ENCODE results near the gene ELMO3.

The ELMO3 gene, protein sequence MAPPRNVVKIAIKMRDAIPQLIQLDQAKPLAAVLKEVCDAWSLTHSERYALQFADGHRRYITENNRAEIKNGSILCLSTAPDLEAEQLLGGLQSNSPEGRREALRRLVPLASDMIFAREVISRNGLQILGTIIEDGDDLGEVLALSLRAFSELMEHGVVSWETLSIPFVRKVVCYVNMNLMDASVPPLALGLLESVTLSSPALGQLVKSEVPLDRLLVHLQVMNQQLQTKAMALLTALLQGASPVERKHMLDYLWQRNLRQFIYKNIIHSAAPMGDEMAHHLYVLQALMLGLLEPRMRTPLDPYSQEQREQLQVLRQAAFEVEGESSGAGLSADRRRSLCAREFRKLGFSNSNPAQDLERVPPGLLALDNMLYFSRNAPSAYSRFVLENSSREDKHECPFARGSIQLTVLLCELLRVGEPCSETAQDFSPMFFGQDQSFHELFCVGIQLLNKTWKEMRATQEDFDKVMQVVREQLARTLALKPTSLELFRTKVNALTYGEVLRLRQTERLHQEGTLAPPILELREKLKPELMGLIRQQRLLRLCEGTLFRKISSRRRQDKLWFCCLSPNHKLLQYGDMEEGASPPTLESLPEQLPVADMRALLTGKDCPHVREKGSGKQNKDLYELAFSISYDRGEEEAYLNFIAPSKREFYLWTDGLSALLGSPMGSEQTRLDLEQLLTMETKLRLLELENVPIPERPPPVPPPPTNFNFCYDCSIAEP

DNA sequence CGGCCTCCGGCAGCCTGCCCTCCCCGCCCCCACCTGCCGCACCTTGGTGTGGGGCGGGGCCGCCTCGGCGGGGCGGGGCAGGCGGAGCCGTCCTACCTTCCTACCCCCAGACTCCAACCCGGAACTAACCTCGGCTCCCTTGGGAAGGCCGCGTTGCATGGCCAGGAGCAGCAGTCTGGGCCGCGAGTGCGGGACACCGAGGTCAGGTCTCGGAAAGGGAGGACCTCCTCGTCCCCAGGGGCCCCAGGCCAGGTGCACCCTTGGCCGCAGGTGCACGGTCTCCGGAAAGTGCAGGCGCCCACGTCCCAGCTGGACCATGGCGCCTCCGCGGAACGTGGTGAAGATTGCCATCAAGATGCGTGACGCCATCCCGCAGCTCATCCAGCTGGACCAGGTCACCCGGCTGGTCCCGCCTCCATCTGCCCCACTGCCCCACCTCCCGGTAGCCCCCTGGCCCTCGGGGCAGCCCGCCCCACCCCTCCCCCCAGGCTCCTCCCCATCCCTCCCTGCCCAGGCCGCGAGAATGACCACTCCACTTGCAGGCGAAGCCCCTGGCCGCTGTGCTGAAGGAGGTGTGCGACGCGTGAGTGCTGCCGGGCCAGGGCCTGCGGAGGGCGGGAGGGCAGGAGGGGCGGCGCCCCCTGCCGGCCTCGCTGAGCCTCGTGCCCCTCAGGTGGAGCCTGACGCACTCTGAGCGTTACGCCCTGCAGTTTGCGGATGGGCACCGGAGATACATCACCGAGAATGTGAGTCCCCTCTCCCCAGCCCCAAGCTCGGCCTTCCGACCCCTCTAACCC, at the start of gene ELMO3:
Gene ELMO3, plus strand, starts transcription at position 121 of the 797 bp plus-strand sequence. Its CDS starts 196 bp downstream, at position 317.
- no peak for DNase-seq (ENCODE audit: low spot score)

DNA sequence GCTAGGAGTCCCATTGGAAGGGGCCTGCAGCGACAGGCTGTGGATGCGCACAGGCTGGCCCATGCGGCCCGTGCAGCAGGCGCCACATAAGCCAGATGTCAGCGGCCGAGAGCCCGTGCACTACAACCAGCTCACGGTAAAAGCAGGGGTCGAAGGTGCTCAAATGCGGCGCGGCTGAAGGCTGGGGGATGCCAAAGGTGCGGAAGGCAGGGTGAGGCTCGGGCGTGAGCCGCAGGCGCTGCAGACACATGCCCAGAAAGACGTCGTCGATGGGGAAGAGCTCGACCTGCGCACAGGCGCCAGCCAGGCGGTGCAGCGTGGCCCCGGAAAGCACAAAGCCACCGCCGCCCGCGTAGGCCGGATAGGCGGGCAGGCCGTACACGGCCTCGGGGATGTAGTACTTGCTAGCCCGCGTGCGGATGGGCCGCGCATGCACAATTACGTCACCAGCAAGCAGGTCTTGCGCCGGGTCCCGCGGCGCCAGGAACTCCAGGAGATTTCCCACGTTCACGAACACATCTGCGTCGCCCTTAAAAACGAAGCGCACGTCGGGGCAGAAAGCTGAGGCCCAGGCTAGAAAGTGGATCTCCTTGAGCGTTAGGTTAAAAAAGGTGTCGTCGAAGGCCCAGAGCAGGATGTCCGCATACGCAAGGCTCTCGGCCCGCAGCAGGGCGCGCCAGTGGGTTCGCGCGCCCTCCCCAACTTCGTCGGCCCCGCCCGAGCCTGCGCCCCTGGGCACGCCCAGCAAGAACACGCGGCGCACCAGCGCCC, 49.5 kb upstream of the ELMO3 start:
- DNase-seq (ENCODE audit: low spot score), result no peak

DNA sequence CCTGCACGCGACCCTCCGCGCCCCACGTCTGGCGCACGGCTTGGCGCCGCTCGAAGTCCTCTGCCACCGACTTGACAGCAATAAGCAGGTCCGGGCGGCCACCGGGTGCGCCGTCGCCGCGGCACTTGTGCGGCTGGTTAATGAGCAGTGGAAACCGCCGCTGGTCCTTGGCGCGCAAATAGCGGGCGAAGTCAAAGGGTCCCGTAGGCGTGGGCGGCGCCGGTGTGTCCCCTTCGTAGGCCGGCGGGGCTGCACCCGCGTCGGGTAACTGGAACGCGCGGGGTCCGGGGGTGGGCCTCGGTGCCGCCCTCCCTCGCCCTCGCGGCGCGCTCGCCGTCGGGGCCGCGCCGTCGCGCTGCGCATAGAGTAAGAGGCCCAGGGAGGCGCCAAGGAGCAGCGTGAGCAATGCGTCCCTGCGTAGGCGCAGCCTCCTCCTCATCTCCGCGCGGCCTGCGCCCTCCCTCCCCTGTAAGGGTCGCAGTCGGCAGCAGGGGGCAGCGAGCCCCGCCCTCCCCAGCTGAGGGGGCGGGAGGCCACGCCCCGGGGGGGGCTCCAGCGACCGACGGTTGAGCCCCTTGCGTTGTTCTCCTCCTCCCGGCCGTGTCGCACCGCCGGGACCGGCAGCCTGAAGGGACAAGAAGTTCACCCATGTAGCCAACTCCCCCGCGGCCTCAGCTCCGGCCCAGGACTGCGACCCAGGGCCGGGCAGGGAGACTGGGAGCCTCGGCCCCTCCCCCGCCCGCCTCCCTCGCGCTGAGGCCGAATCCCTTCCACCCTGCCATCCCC, 48.7 kb upstream of the ELMO3 start:
- DNase-seq (ENCODE audit: low spot score), result no peak

DNA sequence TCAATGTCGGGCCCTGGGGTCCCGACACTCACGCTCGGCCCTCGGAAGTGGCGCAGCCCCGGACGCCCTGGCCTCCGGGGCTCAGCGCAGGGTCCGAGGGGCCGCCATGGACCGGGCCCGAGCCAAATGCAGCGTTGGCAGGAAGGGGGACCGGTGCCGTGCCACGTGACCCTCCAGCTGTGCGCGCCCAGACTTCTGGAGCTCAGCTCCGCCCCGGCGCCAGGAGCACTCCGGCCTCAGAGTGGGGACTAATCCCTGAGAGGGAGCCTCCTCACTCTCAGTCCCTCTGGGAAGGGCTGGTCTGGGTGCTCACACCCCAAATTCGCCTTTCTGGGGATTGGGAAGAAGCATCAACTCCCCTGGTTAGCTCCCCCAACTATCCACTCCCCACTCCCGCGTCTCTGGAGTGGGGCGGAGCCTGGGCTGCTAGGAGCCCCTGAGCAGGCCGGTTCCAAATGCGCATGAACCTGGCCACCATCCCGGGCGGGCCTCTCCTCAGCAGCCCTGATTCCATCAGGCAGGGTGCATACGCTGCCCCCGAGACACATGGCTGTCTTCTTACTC, 48.0 kb upstream of the ELMO3 start, which contains the start of gene B3GNT9:
Gene B3GNT9, minus strand, starts transcription at position 166 of the 564 bp plus-strand sequence. CDS start 513 bp downstream, outside the sequence.
- DNase-seq (ENCODE audit: low spot score), result no peak

DNA sequence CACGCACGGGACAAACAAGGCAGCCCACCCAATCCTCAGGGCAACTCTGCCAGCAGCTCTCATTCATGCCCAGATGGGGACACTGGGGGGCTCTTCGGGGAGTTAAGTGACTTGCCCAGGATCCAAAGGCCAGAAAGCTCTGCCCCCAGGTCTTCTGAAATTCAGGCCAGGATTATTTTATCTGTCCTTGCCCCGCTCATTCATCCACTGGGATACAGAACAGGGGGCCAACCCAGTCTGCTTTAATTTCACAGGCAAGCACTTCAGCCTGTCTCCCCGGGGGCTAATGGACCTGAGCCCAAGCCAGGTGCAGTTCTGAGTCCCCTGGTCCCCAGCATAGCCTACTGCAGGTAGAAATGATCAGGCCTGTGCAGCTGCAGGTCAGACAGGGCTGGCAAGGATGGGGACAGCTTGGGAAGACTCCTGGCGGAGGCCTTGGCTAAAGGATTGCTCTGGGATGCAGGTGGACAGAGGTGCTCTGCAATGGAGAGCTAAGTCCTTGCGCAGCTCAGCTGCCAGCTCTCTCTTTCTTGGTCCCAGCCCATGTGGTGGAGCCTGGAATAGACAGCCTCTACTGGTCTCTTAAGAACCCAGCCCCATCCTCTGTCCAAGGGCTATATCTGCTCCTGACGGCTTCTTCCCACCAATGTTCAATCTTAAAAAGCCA, 47.4 kb upstream of the ELMO3 start:
- no peak for DNase-seq (ENCODE audit: low spot score)

DNA sequence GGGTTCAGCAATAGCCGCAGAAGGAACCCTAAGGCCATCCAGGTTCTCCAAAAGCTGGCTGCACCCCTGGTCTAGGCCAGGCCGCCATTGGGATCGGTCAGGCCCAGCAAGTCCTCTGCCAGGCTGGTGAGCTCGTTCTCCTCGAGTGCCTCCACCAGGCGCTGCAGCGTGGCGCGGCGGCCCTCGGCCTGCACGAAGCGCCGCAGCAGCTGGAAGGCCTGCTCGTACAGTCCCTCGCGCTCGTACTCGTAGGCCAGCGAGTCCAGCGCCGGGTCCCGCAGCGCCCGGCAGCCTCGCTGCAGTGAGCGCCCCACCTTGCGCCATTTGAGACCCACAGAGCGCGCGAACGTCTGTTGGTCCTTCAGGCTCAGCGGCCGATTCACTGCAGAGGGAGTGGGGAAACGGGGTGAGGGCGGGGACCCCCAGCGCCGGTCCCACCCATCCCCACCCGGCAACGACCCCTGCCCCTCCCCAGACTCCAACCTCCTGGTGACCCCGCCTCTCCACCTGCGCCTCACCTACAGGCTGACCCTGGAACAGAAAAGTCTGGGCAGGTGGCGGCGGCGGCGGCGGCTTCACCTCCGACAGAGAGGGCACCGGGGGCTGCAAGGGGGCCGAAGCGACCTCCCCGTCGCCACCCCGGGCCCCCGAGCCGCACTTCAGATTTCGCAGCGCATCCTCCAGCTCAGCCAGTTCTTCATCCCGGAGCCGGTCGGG, 44.2 kb upstream of the ELMO3 start:
- DNase-seq (ENCODE audit: low spot score), result no peak

DNA sequence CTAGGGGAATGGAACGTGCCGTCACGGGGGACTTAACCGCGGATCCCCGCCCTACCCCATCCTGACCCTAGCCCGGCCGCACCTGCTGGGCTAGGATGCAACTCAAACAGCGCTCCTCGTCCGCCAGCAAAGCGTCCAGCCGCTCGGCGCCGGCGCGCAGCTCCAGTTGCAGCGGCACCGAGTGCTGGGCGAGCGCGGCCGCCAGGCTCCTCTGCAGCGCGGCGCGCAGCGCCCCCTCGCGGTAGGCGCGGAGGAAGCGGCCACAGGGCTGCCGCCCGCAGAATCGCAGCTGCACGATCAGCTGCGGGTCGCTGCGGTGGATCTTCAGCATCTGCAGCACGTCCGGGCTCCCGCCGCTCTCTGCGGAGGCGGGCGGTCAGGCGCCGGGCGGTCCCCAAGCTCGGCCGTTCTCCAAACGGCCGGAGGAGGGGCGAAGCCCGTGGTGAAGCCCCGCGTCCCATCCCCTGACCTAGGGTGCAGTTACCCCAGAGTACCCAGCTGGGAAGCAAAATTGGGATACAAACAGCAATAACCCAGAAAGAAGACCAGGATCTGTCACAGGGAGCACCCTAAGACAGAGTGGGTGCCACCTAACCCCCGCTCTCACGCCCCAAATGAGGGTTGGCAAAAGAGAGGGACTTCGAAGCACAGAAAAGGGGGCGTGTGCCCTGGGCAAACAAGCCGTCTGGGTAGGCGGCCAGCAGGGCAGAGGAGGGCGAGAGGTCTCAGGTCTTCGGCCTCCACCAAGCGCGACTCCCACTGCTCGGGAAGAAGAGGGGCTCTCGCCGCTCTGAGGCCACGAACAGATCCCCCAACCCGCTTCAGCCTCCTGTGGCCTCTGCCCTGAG, 43.4 kb upstream of the ELMO3 start:
- DNase-seq (ENCODE audit: low spot score), result peak; percentile 75

DNA sequence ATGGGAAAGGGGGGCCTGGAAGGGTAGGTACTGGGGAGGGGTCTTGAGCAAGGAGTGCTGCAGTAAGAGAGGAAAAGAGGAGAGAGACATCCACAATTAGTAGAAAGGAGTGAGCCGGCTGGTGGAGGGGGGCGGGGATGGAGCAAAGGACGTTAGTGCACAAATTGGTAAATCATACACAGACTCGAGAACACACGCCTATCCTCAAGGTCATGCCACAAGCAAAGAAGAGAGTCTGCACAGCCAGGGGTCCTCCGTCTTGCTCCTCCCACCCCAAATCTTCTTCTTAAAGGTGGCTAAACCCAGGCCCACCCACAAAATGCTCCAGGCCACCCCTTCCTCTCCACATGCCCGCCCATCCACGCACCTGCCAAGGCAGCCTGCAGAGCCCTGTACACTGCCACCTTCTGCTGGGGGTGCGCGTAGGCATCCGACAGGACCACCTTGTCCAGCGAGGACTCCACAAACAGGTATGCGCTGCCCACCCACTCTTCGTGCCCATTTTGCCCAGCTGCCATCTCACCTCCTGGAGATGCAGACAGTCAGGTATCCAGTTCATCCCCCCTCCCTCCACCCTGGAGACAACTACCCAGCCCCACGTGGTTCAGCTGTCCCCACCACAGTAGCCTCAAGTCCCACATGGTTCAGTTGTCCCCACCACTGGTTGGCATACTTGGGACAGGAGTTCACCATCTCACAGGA, 42.6 kb upstream of the ELMO3 start:
- no peak for DNase-seq (ENCODE audit: low spot score)

DNA sequence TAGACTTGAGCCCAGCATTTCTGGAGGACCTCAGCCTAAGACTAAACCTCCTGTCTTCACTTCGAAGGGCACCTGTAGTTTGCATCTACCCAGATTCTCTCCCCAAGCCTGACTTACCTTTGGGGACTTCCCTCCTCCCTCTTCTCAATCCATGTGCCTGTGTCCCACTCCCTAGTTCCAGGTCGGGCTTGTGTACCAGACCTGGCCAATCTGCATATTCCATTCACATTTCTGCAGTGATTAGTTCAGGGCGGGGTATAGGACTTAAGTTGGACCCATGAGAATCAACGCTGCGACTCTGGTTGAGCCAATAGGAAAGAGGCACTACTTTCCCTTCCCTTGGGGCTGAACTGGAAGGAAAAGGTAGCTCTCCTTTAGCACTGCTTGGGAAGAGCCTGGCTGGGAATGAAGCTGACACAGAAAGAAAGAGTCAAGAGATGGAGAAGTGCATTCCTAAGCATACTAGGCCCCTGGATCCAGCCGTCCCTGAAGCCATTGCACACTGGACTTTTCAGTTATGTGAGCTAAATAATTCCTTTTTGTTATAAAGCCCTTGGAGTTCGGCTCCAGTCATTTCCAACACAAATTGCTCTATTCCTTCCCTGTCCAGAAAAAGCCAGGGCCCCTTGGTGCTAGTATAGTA, 41.7 kb upstream of the ELMO3 start:
- no peak for DNase-seq (ENCODE audit: low spot score)

DNA sequence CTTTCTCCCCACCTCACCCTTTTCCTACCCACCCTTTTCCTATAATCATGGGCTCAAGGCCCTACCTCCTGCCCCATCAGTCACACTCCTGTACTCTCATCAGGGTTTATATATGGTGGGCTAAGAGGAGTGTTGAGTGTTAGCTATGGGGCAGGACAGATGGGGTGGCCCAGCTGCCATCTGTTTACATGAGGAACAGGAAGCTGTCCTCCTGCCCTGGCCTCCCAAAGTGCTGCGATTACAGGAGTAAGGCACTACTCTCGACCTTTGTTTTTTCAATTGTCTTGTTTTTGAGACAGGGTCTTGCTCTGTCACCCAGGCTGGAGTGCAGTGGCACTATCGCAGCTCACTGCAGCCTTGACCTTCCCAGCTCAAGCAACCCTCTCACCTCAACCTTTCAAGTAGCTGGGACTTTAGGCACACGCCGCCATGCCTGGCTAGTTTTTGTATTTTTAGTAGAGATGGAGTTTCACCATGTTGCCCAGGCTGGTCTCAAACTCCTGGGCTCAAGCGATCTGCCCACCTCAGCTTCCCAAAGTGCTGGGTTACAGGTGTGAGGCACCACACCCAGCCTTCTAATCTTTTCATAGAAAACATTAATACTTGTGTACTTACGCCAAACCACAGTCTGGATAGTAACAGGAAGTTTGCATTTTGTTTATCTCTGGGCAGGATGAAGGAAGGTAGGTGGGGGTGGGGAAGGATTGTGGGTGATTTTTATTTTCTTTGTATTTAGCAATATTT, 40.9 kb upstream of the ELMO3 start:
- DNase-seq (ENCODE audit: low spot score), result no peak

DNA sequence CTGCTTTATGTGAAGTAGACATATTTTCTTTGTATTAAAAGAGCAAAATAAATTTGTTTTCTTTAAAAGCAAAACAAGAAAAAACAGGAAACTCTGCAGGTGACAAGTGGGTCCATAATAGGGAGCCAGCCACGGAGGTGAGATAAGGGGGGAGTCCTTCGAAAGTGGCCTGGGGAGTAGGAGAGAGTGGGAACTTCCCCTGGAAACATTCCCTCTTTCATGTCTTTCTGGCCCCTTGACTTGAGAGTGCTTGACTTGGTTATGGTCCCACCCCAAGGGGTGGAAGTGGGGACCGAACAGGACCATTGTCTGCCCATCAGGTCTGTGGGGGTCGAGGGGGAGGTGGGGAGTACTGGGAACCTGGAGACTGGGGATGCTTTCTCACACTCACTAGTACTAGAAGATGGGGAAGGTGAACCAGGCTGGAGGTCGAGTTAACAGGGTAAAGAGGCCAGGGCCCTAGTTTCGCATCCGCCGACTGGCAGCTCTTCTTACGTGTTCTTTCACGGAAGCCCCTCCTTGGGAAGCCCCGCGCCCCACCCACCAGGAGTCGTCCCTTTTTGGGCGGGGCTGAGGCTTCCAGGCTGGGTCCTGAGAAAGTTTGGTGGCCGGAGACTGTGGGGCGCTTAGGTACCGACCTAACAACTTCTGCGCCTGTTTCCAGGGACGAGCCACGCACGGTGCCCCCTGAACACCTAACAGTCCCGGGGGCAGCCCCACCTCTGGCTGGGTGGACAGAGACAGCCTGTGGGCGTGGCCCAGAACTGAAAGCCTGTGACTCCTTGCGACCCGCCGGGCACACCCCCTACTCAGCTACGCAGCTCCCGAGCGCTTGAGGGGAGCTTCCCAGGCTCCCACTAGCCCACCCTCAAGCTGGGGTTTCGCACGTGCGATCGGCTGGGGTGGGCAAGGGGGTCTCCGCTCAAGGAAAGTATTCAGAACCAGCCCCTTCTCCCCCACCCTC, 40.0 kb upstream of the ELMO3 start:
- DNase-seq (ENCODE audit: low spot score), result no peak

DNA sequence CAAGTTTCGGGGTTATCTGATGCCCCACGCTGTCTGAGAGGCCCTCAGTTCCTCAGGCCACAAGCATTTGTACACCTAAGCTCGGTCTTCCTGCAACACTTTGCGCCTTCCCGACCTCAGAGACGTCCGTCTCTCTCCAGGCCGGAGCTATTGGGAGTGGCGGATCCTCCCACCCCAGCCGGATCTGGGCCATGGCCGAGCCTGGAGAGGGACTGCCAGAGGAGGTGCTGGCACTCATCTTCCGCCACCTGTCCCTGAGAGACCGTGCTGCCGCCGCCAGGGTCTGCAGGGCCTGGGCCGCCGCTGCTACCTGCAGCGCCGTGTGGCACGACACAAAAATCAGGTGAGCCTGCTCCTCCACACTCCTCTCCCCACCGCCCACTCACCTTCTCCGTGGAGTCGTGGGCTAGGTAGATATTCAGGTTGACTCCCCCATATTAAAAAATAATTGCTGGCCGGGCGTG, 37.3 kb upstream of the ELMO3 start:
- no peak for DNase-seq (ENCODE audit: low spot score)

DNA sequence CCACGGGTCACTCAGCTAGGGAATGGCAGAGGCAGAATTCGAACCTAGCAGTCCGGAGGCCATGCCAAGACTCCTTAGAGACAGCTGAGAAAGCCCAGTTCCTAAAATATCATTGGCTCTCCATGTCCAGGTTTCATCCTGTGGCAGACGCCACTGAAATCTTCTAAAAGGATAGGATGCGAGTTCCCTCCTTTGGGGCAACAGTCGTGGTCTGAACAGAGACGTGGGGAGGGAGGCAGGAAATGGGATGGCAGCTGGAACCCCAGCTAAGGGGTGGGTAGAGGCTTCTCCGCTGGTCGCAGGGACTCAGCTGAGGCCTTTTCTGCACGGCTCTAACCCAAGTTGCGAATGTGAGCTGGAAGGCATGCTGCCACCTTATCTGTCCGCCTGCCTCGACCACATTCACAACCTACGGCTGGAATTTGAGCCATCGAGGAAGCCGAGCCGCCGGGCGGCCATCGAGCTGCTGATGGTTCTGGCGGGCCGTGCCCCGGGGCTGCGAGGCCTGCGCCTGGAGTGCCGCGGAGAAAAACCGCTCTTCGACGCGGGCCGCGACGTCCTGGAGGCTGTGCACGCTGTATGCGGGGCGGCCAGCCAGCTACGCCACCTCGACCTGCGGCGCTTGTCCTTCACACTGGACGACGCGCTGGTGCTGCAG, 36.3 kb upstream of the ELMO3 start:
- no peak for DNase-seq (ENCODE audit: low spot score)

DNA sequence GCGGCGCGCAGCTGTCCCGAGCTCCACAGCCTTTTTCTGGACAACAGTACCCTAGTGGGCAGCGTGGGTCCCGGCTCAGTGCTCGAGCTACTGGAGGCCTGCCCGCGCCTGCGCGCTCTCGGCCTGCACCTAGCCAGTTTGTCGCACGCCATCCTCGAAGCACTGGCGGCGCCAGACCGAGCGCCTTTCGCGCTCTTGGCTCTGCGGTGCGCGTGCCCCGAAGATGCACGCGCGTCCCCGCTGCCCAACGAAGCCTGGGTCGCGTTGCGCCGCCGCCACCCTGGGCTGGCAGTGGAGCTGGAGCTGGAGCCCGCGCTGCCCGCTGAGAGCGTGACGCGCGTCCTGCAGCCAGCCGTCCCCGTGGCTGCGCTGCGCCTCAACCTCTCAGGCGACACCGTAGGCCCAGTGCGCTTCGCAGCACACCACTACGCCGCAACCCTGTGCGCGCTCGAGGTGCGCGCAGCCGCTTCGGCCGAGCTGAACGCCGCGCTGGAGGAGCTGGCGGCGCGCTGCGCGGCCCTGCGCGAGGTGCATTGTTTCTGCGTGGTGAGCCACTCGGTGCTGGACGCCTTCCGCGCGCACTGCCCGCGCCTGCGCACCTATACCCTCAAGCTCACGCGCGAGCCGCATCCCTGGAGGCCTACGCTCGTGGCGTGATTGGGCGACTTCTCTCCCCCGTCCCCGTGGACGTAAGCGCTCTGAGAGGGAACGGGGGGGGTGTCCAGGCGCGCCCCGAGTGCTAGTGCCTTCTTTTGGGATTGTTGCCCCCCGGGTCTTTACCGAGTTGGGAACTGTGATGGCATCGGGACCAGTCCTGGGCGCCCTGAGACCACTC, 35.5 kb upstream of the ELMO3 start:
- peak; percentile 85 for DNase-seq (ENCODE audit: low spot score)
